HFFc6 (cell line): ENCODE results near the gene PTPRD. TPM values are rescaled to one million over a fixed set of nuclear protein-coding genes. Genes with fewer than 3 reads are reported as not detected.

Experiments
- DNase-seq: peaks from one replicate; pipeline ENCODE4 v3.0.0-alpha.2; 2018
- H3K27ac Mint-ChIP-seq: 2 replicates; pipeline ENCODE4 v1.8.0; 2020; ENCODE audit warnings: mild to moderate bottlenecking, mixed read lengths
- H3K27me3 Mint-ChIP-seq: 2 replicates; pipeline ENCODE4 v1.8.0; 2021; ENCODE audit warnings: mild to moderate bottlenecking, moderate library complexity, mixed read lengths; ENCODE audit not compliant: insufficient read depth
- H3K36me3 Mint-ChIP-seq: 2 replicates; pipeline ENCODE4 v1.8.0; 2021; ENCODE audit warnings: low read depth, mixed read lengths
- H3K4me1 Mint-ChIP-seq: 2 replicates; pipeline ENCODE4 v1.8.0; 2020; ENCODE audit warnings: low read depth, mixed read lengths
- H3K4me3 Mint-ChIP-seq: 2 replicates; pipeline ENCODE4 v1.8.0; 2020; ENCODE audit warnings: mild to moderate bottlenecking, moderate library complexity, mixed read lengths
- H3K9me3 Mint-ChIP-seq: 2 replicates; pipeline ENCODE4 v1.8.0; 2020; ENCODE audit warnings: mild to moderate bottlenecking, mixed read lengths
- total RNA-seq, 6 experiments: library from RNA; stranded (reverse); fragmentation: NEBNext Ultra II Directional; extraction: Animal tissue kit (Norgen Biotek cat#: 25700); gene quantifications; 2 replicates in 1 of 6; 3 replicates in 5 of 6; pipeline ENCODE4 v1.2.3, GENCODE V29; 2021
- TF ChIP-seq, protein P1 (sequence below): fragments of 200-600 bp; sonication (generic); IDR thresholded peaks from 2 replicates; pipeline ENCODE4 v1.5.0; 2021; ENCODE audit warnings: antibody characterized with exemption, mild to moderate bottlenecking

The PTPRD gene
- total RNA-seq, 6 experiments from 2014 or later = not detected

- Mint-ChIP-seq H3K36me3 (no peaks in the 10 kb centered on the region), H3K9me3 (peaks cover 5% of the 10 kb centered on the region), H3K27ac (no peak overlapping the region), H3K27me3 (no peaks in the 10 kb centered on the region), H3K4me1 (no peaks in the 10 kb centered on the region), H3K4me3 (no peak overlapping the region)
- DNase-seq = no peak
- TF ChIP-seq, protein P1, sequence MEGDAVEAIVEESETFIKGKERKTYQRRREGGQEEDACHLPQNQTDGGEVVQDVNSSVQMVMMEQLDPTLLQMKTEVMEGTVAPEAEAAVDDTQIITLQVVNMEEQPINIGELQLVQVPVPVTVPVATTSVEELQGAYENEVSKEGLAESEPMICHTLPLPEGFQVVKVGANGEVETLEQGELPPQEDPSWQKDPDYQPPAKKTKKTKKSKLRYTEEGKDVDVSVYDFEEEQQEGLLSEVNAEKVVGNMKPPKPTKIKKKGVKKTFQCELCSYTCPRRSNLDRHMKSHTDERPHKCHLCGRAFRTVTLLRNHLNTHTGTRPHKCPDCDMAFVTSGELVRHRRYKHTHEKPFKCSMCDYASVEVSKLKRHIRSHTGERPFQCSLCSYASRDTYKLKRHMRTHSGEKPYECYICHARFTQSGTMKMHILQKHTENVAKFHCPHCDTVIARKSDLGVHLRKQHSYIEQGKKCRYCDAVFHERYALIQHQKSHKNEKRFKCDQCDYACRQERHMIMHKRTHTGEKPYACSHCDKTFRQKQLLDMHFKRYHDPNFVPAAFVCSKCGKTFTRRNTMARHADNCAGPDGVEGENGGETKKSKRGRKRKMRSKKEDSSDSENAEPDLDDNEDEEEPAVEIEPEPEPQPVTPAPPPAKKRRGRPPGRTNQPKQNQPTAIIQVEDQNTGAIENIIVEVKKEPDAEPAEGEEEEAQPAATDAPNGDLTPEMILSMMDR = no peak
These were observed 533.4 kb downstream of the PTPRD start for GRCh38 chr9:10079284-10079964.

GRCh38 chr9:10071579-10071978 lies 541.2 kb downstream of the PTPRD start:
- no peaks in the 10 kb centered on the region for H3K36me3 Mint-ChIP-seq
- H3K4me3 Mint-ChIP-seq = no peak overlapping the region
- no peak for DNase-seq
- no peak overlapping the region for H3K27ac Mint-ChIP-seq
- TF ChIP-seq, protein P1 = no peak
- H3K9me3 Mint-ChIP-seq = peaks cover 13% of the 10 kb centered on the region
- H3K27me3 Mint-ChIP-seq = no peaks in the 10 kb centered on the region
- no peaks in the 10 kb centered on the region for H3K4me1 Mint-ChIP-seq

DNA sequence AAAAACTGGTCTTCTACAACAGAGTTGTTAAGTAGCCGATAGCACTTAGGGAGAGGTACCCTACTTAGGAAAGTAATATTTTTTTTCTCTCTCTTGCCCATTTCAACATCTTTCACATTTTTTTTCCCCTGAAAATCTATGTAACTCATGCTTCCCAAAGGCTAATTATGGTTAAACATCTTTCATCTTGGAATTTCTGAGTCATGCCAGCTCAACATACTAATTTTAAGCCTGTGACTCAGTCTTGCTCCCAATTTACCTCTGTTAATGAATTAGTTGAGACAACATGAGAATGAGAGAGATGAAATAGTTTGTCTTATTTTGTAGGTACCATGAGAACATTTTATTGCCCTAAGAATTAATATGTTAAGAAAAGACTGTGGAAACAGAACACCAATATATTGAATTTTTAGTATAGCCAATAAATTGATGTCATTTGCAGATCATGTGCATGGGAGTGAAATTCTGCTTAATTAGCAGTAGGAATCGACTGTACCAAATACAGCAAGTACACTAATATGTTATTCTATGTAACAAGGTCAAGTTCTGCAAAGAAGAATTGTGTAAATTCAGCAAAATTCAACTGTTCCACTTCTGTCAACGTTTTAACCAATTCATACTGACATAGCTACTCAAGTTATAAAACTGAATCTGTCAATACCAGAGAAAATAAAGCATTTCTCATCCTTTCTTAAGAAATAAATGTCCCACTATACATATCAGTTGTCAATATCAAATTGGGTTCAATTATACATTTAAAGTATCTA lies 550.0 kb downstream of the PTPRD start:
- peak overlapping the region; percentile 39; the same call in 1 of the 2 replicates for H3K4me3 Mint-ChIP-seq
- no peaks in the 10 kb centered on the region for H3K27me3 Mint-ChIP-seq
- TF ChIP-seq, protein P1 = no peak
- H3K36me3 Mint-ChIP-seq = no peaks in the 10 kb centered on the region
- DNase-seq = peak; percentile 79
- peak overlapping the region; percentile 79 for H3K27ac Mint-ChIP-seq
- no peaks in the 10 kb centered on the region for H3K9me3 Mint-ChIP-seq
- peaks cover 25% of the 10 kb centered on the region for H3K4me1 Mint-ChIP-seq

DNA sequence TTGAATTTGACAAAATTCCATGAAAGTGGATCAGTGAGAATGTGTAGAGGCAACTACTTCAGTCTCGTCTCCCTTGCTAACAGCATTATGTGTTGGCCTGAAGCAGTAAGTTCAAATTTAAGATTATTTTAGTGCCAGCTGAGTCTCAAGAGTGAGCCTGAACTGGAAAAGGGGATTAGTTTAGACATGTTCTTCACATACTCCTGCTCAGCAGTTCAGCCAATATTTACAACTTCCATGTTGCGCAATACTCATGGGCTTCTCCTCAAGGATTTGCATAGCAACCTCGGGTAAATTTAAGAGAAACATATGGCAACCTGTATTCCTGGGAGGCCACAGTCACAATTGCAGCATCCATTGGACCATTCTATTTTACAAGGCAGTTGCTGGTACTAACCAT lies 553.8 kb downstream of the PTPRD start:
- H3K9me3 Mint-ChIP-seq = no peaks in the 10 kb centered on the region
- no peaks in the 10 kb centered on the region for H3K27me3 Mint-ChIP-seq
- no peak overlapping the region for H3K4me3 Mint-ChIP-seq
- DNase-seq = peak; percentile 21
- H3K27ac Mint-ChIP-seq = no peak overlapping the region
- no peaks in the 10 kb centered on the region for H3K36me3 Mint-ChIP-seq
- H3K4me1 Mint-ChIP-seq = peaks cover 37% of the 10 kb centered on the region
- TF ChIP-seq, protein P1 = no peak

DNA sequence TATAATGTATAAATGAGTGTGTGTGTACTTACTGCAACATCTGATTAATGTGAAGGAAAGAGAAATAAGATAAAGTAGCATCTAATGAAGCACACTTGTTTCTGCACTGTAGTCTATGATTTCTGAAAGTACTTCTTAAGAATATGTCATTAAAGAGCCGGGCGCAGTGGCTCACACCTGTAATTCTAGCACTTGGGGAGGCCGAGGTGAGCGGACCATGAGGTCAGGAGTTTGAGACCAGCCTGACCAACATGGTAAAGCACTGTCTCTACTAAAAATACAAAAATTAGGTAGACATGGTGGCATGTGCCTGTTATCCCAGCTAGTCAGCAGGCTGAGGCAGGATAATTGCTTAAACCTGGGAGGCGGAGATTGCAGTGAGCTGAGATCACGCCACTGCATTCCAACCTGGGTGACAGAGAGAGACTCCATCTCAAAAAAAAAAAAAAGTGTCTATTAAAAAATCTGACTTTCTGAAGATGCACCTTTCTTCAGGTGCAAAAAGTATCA lies 556.9 kb downstream of the PTPRD start:
- H3K27ac Mint-ChIP-seq = no peak overlapping the region
- TF ChIP-seq, protein P1 = no peak
- H3K4me3 Mint-ChIP-seq = no peak overlapping the region
- peaks cover 6% of the 10 kb centered on the region for H3K9me3 Mint-ChIP-seq
- peaks cover 19% of the 10 kb centered on the region for H3K4me1 Mint-ChIP-seq
- no peaks in the 10 kb centered on the region; the same call in 1 of the 2 replicates for H3K27me3 Mint-ChIP-seq
- no peak for DNase-seq
- no peaks in the 10 kb centered on the region; the same call in 1 of the 2 replicates for H3K36me3 Mint-ChIP-seq
